PC-3 (cell line): ENCODE results near the gene WAC. TPM values are rescaled to one million over a fixed set of nuclear protein-coding genes. Genes with fewer than 3 reads are reported as not detected.
A peak's percentile ranks its signal among the peaks of the same experiment; 100 is the strongest.

Experiments used
- ATAC-seq: fragments of 200-7000 bp; cut with Tn5 transposase; 2 replicates; pipeline ENCODE4 v1.9.1; 2020; ENCODE audit warnings: mild to moderate bottlenecking, moderate library complexity
- BruUV-seq: library from RNA; stranded (reverse); fragments of 400-500 nt; replicated peaks from 2 replicates; lab custom pipeline; 2021; lab: Mats Ljungman, UMichigan
- CTCF ChIA-PET: fragments of 300-600 bp; sonication (Branson Sonifier 250); formaldehyde crosslinking; loops from one replicate; lab custom pipeline; 2022; ENCODE audit warnings: antibody characterized with exemption; lab: Charles Lee
- POLR2A ChIA-PET: fragments of 300-600 bp; sonication (Branson Sonifier 250); formaldehyde crosslinking; loops from one replicate; lab custom pipeline; 2022; ENCODE audit warnings: antibody characterized with exemption; ENCODE audit not compliant: unreplicated experiment; lab: Charles Lee
- DNase-seq: peaks from one replicate; pipeline ENCODE4 v3.0.0-alpha.2; 2015
- H2AFZ ChIP-seq: fragments of 300-600 bp; sonication (generic); 2 replicates; pipeline ENCODE4 v1.6.0; 2016; ENCODE audit warnings: antibody characterized with exemption, low read length
- H3F3A ChIP-seq: fragments of 300-600 bp; sonication (generic); one replicate; pipeline ENCODE4 v1.6.0; 2017; ENCODE audit warnings: antibody characterized with exemption, low read length, control low read depth, mild to moderate bottlenecking; ENCODE audit not compliant: unreplicated experiment
- H3K27ac ChIP-seq: fragments of 300-600 bp; sonication (generic); 2 replicates; pipeline ENCODE4 v1.5.1; 2016; ENCODE audit warnings: mild to moderate bottlenecking, low read length
- H3K27me3 ChIP-seq: fragments of 300-600 bp; sonication (generic); 2 replicates; pipeline ENCODE4 v1.6.1; 2016; ENCODE audit warnings: low read length, mixed read lengths
- H3K36me3 ChIP-seq: fragments of 300-600 bp; sonication (generic); 2 replicates; pipeline ENCODE4 v1.6.1; 2016; ENCODE audit warnings: low read depth, mixed run types, low read length, mixed read lengths
- H3K4me1 ChIP-seq: fragments of 300-600 bp; sonication (generic); 2 replicates; pipeline ENCODE4 v1.5.1; 2016; ENCODE audit warnings: low read length; ENCODE audit not compliant: insufficient read depth
- H3K4me2 ChIP-seq: fragments of 300-600 bp; sonication (generic); 2 replicates; pipeline ENCODE4 v1.6.0; 2016; ENCODE audit warnings: low read length
- H3K4me3 ChIP-seq: fragments of 300-600 bp; sonication (generic); 2 replicates; pipeline ENCODE4 v1.5.1; 2016; ENCODE audit warnings: mild to moderate bottlenecking, low read length, mixed read lengths
- H3K79me2 ChIP-seq: fragments of 300-600 bp; sonication (generic); 2 replicates; pipeline ENCODE4 v1.6.1; 2017; ENCODE audit warnings: low read length, mixed read lengths
- H3K9ac ChIP-seq: fragments of 300-600 bp; sonication (generic); 2 replicates; pipeline ENCODE4 v1.6.0; 2016; ENCODE audit warnings: mild to moderate bottlenecking, low read length
- H3K9me2 ChIP-seq: fragments of 300-600 bp; sonication (generic); replicated peaks from 2 replicates; pipeline ENCODE4 v1.6.1; 2016; ENCODE audit warnings: mixed run types, low read length, mixed read lengths
- H3K9me3 ChIP-seq: fragments of 300-600 bp; sonication (generic); 2 replicates; pipeline ENCODE4 v1.6.1; 2016; ENCODE audit warnings: low read length, mixed read lengths
- H4K20me1 ChIP-seq: fragments of 300-600 bp; sonication (generic); 2 replicates; pipeline ENCODE4 v1.6.1; 2016; ENCODE audit warnings: low read length, mixed read lengths
- CTCF ChIP-seq: fragments of 300-600 bp; sonication (generic); conservative IDR thresholded peaks from 2 replicates; pipeline ENCODE4 v1.5.1; 2017; ENCODE audit warnings: antibody characterized with exemption, low read depth, mild to moderate bottlenecking, low read length
- EZH2 ChIP-seq: fragments of 300-600 bp; sonication (generic); IDR thresholded peaks from one replicate; pipeline ENCODE4 v1.6.1; 2017; ENCODE audit warnings: antibody characterized with exemption, mild to moderate bottlenecking, low read length; ENCODE audit not compliant: unreplicated experiment
- EZH2phosphoT487 ChIP-seq: fragments of 300-600 bp; sonication (generic); IDR thresholded peaks from 2 replicates; pipeline ENCODE4 v1.6.1; 2018; ENCODE audit warnings: mild to moderate bottlenecking, antibody characterized with exemption, low read length, borderline replicate concordance
- intact Hi-C: fragments of 100-400 bp; cut with micrococcal nuclease; formaldehyde crosslinking; loops from 2 replicates; pipeline ENCODE4 v1.9.0; 2023
- total RNA-seq: library from RNA; depleted of rRNA; stranded (reverse); fragments of >200 nt; gene quantifications from 2 replicates; pipeline ENCODE4 v1.2.3, GENCODE V29; 2014

Gene WAC
- total RNA-seq, 1 experiment from 2014 or later: 49.2 TPM

- no TSS peak for BruUV-seq
- no peak for DNase-seq
- no peaks in the 10 kb centered on the region for H3K9me3 ChIP-seq
- no peak overlapping the region for H3K4me3 ChIP-seq
- no peaks in the 10 kb centered on the region for H3K79me2 ChIP-seq
- no peak overlapping the region for H3K4me2 ChIP-seq
- H2AFZ ChIP-seq: no peak overlapping the region
- H3F3A ChIP-seq: no peaks in the 10 kb centered on the region
- intact Hi-C loops: loop anchor here (5.0 kb wide), 1 partner anchor 35 kb away; no protein-coding TSS in a partner anchor
- CTCF ChIA-PET: no interaction called here
- no peaks in the 10 kb centered on the region for H4K20me1 ChIP-seq
- H3K27me3 ChIP-seq: no peaks in the 10 kb centered on the region
- no peak overlapping the region for H3K9ac ChIP-seq
- no peak for ATAC-seq
- POLR2A ChIA-PET: no interaction called here
- no peak overlapping the region for H3K27ac ChIP-seq
- no peaks in the 10 kb centered on the region for H3K9me2 ChIP-seq
- TF ChIP-seq CTCF: no peak
- TF ChIP-seq EZH2phosphoT487: no peak
- no peak for TF ChIP-seq EZH2
- peaks cover 8% of the 10 kb centered on the region for H3K4me1 ChIP-seq
- no peaks in the 10 kb centered on the region for H3K36me3 ChIP-seq
Measured at GRCh38 chr10:28627102-28627501, 94.2 kb downstream of the WAC start.

GRCh38 chr10:28628184-28628893 lies 95.4 kb downstream of the WAC start:
- Histone ChIP-seq H3K9ac (no peak overlapping the region), H3K4me3 (no peak overlapping the region), H3K79me2 (no peaks in the 10 kb centered on the region), H3K9me3 (no peaks in the 10 kb centered on the region), H3K9me2 (no peaks in the 10 kb centered on the region), H3K4me2 (peak overlapping the region; percentile 52; the same call in 1 of the 2 replicates), H4K20me1 (no peaks in the 10 kb centered on the region), H3K27ac (no peak overlapping the region), H3K27me3 (no peaks in the 10 kb centered on the region), H2AFZ (peak overlapping the region; percentile 35; the same call in 1 of the 2 replicates), H3F3A (no peaks in the 10 kb centered on the region), H3K4me1 (peaks cover 15% of the 10 kb centered on the region), H3K36me3 (no peaks in the 10 kb centered on the region)
- ChIA-PET CTCF (interaction anchor here (0.6 to 1.8 kb wide), 2 partner anchors 36 to 502 kb away, joined by 4 to 5 read pairs; no protein-coding TSS in a partner anchor), POLR2A (interaction anchor here (0.5 kb wide), 1 partner anchor 124 kb away, joined by 3 read pairs; no protein-coding TSS in a partner anchor)
- DNase-seq (peak; percentile 76), ATAC-seq (peak; percentile 86)
- intact Hi-C loops: loop anchor here (1.0 to 5.0 kb wide), 2 partner anchors 34 to 676 kb away; no protein-coding TSS in a partner anchor
- no TSS peak for BruUV-seq
- no peak for TF ChIP-seq EZH2
- TF ChIP-seq CTCF: peak; percentile 90
